Smooth muscle cell (in vitro differentiated cells): ENCODE measurements around the gene CDK5RAP3. TPM values are rescaled to one million over a fixed set of nuclear protein-coding genes. Genes with fewer than 3 reads are reported as not detected.
"Not testable (repeated sequence)": the region's sequence is repeated elsewhere in the genome, so short reads cannot be mapped to it uniquely, and the experiment has no call there.

Experiments used
- DNase-seq: peaks from one replicate; lab custom pipeline; 2025; ENCODE audit not compliant: unreplicated experiment; lab: John Stamatoyannopoulos, UW
- H2AFZ ChIP-seq: fragments of 200-600 bp; sonication (generic); 2 replicates; pipeline ENCODE4 v1.6.0; 2016; ENCODE audit warnings: antibody characterized with exemption, low read depth, mild to moderate bottlenecking
- H3F3A ChIP-seq: fragments of 200-600 bp; sonication (generic); 2 replicates; pipeline ENCODE4 v1.6.0; 2017; ENCODE audit warnings: antibody characterized with exemption, low read depth
- H3K27ac ChIP-seq: fragments of 200-600 bp; sonication (generic); 2 replicates; pipeline ENCODE4 v1.5.1; 2016; ENCODE audit warnings: low read depth, mild to moderate bottlenecking
- H3K27me3 ChIP-seq: fragments of 200-600 bp; sonication (generic); 2 replicates; pipeline ENCODE4 v1.6.1; 2016; ENCODE audit warnings: low read depth, mild to moderate bottlenecking
- H3K36me3 ChIP-seq: fragments of 200-600 bp; sonication (generic); 2 replicates; pipeline ENCODE4 v1.5.1; 2016; ENCODE audit warnings: low read depth
- H3K4me1 ChIP-seq: fragments of 200-600 bp; sonication (generic); 2 replicates; pipeline ENCODE4 v1.5.1; 2016; ENCODE audit warnings: low read depth
- H3K4me2 ChIP-seq: fragments of 200-600 bp; sonication (generic); 2 replicates; pipeline ENCODE4 v1.6.0; 2016; ENCODE audit warnings: mild to moderate bottlenecking
- H3K4me3 ChIP-seq: fragments of 200-600 bp; sonication (generic); 2 replicates; pipeline ENCODE4 v1.5.1; 2016; ENCODE audit warnings: mild to moderate bottlenecking
- H3K79me2 ChIP-seq: fragments of 200-600 bp; sonication (generic); 2 replicates; pipeline ENCODE4 v1.6.0; 2016; ENCODE audit warnings: low read depth, mild to moderate bottlenecking
- H3K9ac ChIP-seq: fragments of 200-600 bp; sonication (generic); 2 replicates; pipeline ENCODE4 v1.6.0; 2016; ENCODE audit warnings: low read depth
- H3K9me3 ChIP-seq: fragments of 200-600 bp; sonication (generic); replicated peaks from 2 replicates; pipeline ENCODE4 v1.5.1; 2016; ENCODE audit warnings: low read depth
- H4K20me1 ChIP-seq: fragments of 200-600 bp; sonication (generic); 2 replicates; pipeline ENCODE4 v1.6.0; 2016; ENCODE audit warnings: low read depth
- CTCF ChIP-seq: fragments of 200-600 bp; sonication (generic); IDR thresholded peaks from 2 replicates; pipeline ENCODE4 v1.5.1; 2017; ENCODE audit warnings: borderline replicate concordance, mild to moderate bottlenecking, antibody characterized with exemption; ENCODE audit not compliant: insufficient read depth, poor library complexity, severe bottlenecking
- WGBS: methylation state at CpG from one replicate; pipeline ENCODE4 v1.1.7; 2016; ENCODE audit warnings: low lambda C conversion rate; 5-methylcytosine and 5-hydroxymethylcytosine counted together
- polyA plus RNA-seq: library from polyadenylated mRNA; unstranded; fragments of >200 nt; fragmentation: Nextera tagmentation; extraction: Ambion mirVana; gene quantifications from 2 replicates; pipeline ENCODE4 v1.2.1, GENCODE V29; 2016
- total RNA-seq: library from RNA; depleted of rRNA; stranded (reverse); fragments of >200 nt; gene quantifications from 2 replicates; pipeline ENCODE4 v1.2.3, GENCODE V29; 2014

Gene CDK5RAP3
- total and polyA plus RNA-seq, 2 experiments from 2014 or later = 79.6 to 119 TPM

GRCh38 chr17:47986520-47986919 is 15.6 kb downstream of the CDK5RAP3 start:
- 88% methylated on average over 5 of the region's 5 CpGs for WGBS
- no peak for DNase-seq
- H3K4me2 ChIP-seq = no peak overlapping the region
- no peak overlapping the region for H2AFZ ChIP-seq
- no peaks in the 10 kb centered on the region for H3K79me2 ChIP-seq
- peaks cover 44% of the 10 kb centered on the region for H3K4me1 ChIP-seq
- no peak for TF ChIP-seq CTCF
- no peak overlapping the region for H3K4me3 ChIP-seq
- no peaks in the 10 kb centered on the region for H3K27me3 ChIP-seq
- H3K27ac ChIP-seq = no peak overlapping the region
- H3K9me3 ChIP-seq = no peaks in the 10 kb centered on the region
- no peaks in the 10 kb centered on the region for H4K20me1 ChIP-seq
- H3K36me3 ChIP-seq = no peaks in the 10 kb centered on the region
- H3F3A ChIP-seq = peaks cover 6% of the 10 kb centered on the region
- H3K9ac ChIP-seq = no peak overlapping the region

- no peaks in the 10 kb centered on the region for H3K36me3 ChIP-seq
- WGBS = 40% methylated on average over 17 of the region's 17 CpGs
- no peak overlapping the region for H2AFZ ChIP-seq
- peak overlapping the region; percentile 25 for H3K4me2 ChIP-seq
- H3K27ac ChIP-seq = no peak overlapping the region
- H3K4me1 ChIP-seq = peaks cover 49% of the 10 kb centered on the region
- H3K9ac ChIP-seq = no peak overlapping the region
- H3K79me2 ChIP-seq = no peaks in the 10 kb centered on the region
- TF ChIP-seq CTCF = no peak
- no peaks in the 10 kb centered on the region for H3K27me3 ChIP-seq
- DNase-seq = no peak
- H3K4me3 ChIP-seq = no peak overlapping the region
- peaks cover 6% of the 10 kb centered on the region for H3F3A ChIP-seq
- no peaks in the 10 kb centered on the region for H3K9me3 ChIP-seq
- H4K20me1 ChIP-seq = no peaks in the 10 kb centered on the region
Observed at GRCh38 chr17:47987240-47987835, 16.4 kb downstream of the CDK5RAP3 start.

- not testable (repeated sequence) for H3K27ac ChIP-seq, DNase-seq, H3K9me3 ChIP-seq, H4K20me1 ChIP-seq, H3K4me2 ChIP-seq, H3F3A ChIP-seq, H3K36me3 ChIP-seq, H3K79me2 ChIP-seq, H2AFZ ChIP-seq, H3K4me3 ChIP-seq, H3K9ac ChIP-seq, H3K27me3 ChIP-seq
- H3K4me1 ChIP-seq = peaks cover 59% of the 10 kb centered on the region
- 100% methylated on average over 1 of the region's 1 CpG for WGBS
Observed at GRCh38 chr17:47988445-47988844, 17.5 kb downstream of the CDK5RAP3 start.

- no peaks in the 10 kb centered on the region for H4K20me1 ChIP-seq
Observed at GRCh38 chr17:47989159-47989558, 18.2 kb downstream of the CDK5RAP3 start.

More at GRCh38 chr17:47989159-47989558, 18.2 kb downstream of the CDK5RAP3 start:
- H3K79me2 ChIP-seq = no peaks in the 10 kb centered on the region
- no peak overlapping the region for H3K4me3 ChIP-seq
- no peak overlapping the region for H3K27ac ChIP-seq
- no peak overlapping the region for H3K9ac ChIP-seq
- peaks cover 65% of the 10 kb centered on the region for H3K4me1 ChIP-seq
- TF ChIP-seq CTCF = no peak
- no peak for DNase-seq
- peaks cover 6% of the 10 kb centered on the region for H3F3A ChIP-seq
- H3K4me2 ChIP-seq = no peak overlapping the region
- 67% methylated on average over 10 of the region's 10 CpGs for WGBS
- H3K9me3 ChIP-seq = no peaks in the 10 kb centered on the region
- no peaks in the 10 kb centered on the region for H3K27me3 ChIP-seq
- no peak overlapping the region for H2AFZ ChIP-seq
- no peaks in the 10 kb centered on the region for H3K36me3 ChIP-seq
